Islet precursor cell (in vitro differentiated cells): ENCODE results near the gene VAMP1.
"Not testable (repeated sequence)": the region's sequence is repeated elsewhere in the genome, so short reads cannot be mapped to it uniquely, and the experiment has no call there.

ENCODE experiments used
- DNase-seq: peaks from one replicate; pipeline ENCODE4 v3.0.0-alpha.2; 2018

VAMP1 gene

DNA sequence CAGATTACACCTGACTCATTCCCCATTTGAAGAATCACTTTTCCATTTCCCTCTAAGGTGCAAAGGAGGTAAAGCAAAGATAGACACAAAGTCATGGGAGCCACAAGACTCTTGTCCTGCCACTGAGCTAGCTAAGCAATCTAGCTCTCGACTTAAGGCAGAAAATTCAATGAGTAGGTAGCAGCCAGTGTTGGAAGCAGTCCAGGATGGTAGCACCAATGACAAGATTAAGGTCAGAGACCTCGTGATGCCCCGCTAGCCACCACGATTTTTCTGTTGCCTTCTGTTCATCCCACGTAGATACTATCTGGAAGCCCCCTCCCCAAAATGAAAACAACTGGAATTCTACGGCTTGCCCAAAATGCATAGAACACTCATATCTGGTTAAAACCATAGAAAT is 1.4 kb downstream of the VAMP1 start:
- DNase-seq: no peak

DNA sequence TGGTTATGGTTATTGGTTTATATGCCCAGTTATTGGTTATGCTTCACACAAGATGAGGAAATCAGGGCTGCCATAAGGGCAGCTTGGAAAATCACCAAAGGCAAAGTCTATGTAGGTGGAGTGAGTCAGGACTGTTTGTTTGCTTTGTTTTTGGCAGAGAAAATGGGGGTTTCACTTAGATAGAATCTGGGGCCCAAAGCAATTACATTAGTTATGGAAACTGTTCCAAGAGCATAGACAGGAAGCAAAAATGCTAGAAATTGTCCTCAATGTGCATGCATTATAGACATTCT is 2.2 kb downstream of the VAMP1 start:
- no peak for DNase-seq

DNA sequence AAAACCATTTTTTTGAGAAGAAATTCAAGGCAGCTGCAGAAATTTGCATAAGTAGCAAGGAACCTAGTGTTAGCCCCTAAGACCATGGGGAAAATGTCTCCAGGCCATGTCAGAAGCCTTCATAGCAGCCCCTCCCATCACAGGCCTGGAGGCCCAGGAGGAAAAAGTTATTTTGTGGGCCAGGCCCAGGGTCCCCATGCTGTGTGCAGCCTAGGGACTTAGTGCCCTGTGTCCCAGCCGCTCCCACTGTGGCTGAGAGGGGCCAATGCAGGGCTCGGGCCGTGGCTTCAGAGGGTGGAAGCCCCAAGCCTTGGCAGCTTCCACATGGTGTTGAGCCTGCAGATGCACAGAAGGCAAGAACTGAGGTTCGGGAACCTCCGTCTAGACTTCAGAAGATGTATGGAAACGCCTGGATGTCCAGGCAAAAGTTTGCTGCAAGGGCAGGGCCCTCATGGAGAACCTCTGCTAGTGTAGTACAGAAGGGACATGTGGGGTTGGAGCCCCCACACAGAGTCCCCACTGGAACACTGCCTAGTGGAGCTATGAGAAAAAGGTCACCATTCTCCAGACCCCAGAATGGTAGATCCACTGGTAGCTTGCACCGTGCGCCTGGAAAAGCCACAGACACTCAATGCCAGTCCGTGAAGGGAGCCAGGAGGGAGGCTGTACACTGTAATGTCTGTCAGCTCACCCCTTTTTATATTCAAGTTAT is 2.8 kb downstream of the VAMP1 start:
- not testable (repeated sequence) for DNase-seq

DNA sequence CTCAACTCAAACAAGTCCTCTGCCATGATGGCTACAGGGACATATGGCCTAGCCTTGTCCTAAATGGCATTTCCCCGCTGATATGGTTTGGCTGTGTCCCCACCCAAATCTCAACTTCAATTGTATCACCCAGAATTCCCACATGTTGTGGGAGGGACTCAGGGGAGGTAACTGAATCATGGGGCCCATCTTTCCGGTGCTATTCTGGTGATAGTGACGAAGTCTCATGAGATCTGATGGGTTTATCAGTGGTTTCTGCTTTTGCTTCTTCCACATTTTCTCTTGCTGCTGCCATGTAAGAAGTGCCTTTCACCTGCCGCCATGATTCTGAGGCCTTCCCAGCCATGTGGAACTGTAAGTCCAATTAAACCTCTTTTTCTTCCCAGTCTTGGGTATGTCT is 3.7 kb downstream of the VAMP1 start:
- DNase-seq: not testable (repeated sequence)

DNA sequence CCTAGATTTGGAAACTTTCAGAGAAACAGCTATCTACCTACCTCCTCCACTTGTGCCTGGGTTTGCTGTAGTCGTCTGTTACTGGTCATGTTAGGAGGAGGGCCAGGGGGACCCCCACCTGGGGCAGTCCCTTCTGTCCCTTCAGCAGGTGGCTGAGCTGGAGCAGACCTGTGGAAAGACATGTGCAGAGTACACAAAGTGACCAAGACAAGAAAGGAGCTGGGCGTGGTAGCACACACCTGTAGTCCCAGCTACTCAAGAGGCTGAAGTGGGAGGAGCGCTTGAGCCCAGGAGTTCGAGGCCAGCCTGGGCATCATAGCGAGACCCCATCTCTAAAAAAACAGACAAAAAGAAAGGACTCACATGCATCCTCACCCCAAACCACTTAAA is 4.3 kb downstream of the VAMP1 start:
- no peak for DNase-seq

DNA sequence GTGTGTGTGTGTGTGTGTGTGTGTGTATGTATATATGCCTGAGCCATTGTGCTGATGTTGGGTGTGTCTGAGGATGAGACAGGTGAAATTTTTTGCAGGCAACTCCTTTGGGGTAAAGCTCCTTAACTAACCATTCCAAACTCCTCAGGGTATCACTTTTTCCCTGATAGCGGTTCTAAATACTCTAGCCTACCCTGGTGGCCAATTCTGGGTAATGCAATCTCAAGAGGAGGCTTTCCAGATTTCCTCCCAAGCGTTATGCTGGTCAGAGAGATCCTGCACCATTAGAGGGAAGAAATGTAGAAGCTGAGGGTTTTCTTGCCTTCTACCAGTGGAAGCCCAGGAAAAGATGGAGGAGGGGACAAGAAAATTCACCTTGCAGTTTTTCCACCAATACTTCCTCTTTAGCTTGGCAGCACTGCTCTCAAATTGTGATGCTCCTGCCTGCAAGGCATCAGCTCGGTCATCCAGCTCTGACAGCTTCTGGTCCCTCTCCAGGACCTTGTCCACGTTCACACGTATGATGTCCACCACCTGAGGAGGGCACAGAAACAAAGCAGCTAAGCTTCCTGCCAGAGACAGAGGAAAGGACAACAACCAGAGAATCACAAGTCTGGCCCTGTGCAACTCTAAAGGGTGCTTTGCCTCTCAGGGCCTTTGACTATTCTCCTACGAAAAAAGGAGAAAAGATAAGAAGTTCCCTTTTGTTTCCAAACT is 4.9 kb downstream of the VAMP1 start:
- DNase-seq: peak; percentile 81

DNA sequence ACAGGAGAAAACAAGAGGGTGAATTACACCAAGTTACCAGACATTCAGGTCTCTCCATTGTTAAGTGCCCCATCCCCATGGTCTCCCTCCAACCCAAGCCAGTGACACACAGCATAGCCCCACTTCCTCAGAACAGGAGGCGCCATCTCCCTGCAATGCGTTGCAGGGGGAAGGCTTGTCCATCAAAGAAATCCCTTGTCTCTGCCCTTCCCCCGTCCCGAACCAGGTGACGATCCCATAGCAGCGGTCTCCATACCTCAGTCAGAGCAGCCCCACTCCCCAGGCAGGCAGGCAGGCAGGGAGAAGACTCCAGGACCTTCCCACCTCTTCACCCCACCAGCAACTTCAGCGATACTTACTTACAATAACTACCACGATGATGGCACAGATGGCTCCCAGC is 5.9 kb downstream of the VAMP1 start:
- no peak for DNase-seq

DNA sequence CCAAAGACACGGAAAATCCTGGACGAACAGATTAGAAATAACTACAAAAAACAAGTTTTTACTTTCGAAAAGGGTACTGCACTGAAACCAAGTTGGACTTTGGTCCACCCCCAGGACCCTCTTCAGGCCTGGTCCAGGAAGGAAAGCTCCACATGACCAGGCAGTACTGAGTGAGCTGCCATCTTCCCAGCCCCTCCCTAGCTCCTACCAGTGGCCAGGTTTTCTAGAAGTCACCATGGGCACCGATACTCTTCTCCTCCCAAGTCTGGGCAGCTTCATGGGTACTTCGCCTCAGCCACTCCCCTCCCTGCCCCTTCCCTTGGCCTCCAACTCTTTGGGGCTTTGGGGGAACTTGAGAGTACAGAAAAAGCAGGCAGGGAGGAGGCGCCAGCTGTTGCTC is 6.6 kb downstream of the VAMP1 start:
- no peak for DNase-seq

DNA sequence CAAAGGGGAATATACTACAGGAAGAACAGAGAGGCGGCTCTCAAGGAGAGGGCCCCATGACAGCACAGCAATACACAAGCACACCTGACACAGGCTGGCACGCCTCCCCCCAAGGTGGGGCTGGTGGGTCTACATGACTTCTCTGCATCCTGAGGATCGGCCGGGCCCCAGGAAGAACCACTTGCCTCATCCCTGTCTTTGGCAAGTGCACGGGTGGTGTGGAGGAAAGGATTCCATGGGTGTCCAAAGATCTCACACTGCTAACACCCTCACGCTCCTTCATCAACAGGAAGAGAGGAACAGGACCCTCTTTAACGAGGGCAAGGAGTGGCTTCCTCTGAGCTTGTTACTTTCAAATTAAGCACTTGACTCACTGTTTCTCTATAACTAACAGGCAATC is 7.3 kb downstream of the VAMP1 start:
- no peak for DNase-seq

DNA sequence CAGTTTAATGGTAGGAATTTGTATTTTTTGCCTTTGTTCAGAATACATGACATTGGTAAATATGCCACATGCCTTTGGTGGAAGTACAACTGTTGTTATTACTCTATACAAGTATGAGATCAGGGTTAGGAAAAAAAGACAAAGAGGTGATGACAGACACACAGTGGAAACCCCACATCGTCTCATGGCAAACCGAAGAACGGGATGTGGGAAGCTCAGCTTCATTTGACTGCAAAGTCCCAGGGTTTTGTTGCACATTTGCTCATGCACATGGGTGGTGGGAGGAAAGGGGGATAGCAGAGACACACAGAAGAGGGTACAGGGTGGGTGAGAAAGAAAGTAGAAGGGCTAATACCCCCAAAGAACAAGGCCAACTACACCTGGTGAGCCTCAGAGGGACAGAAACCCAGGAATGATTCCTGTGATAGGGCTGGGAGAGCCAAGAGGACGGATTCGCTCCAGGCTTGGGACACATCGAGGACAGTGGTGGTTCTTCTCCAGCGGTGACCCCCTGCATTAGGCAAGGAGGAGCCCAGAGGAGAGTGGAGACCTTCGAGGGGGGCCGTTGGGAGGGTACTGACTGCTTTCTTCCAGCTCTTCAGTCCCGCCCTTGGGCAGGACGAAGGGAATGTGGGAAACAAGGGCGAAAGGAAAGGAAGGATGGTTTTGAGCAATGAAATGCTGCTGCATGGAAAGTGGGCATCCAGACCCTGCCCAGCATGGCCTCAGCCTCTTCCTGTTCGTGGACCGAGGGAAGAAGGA is 8.1 kb downstream of the VAMP1 start:
- no peak for DNase-seq

DNA sequence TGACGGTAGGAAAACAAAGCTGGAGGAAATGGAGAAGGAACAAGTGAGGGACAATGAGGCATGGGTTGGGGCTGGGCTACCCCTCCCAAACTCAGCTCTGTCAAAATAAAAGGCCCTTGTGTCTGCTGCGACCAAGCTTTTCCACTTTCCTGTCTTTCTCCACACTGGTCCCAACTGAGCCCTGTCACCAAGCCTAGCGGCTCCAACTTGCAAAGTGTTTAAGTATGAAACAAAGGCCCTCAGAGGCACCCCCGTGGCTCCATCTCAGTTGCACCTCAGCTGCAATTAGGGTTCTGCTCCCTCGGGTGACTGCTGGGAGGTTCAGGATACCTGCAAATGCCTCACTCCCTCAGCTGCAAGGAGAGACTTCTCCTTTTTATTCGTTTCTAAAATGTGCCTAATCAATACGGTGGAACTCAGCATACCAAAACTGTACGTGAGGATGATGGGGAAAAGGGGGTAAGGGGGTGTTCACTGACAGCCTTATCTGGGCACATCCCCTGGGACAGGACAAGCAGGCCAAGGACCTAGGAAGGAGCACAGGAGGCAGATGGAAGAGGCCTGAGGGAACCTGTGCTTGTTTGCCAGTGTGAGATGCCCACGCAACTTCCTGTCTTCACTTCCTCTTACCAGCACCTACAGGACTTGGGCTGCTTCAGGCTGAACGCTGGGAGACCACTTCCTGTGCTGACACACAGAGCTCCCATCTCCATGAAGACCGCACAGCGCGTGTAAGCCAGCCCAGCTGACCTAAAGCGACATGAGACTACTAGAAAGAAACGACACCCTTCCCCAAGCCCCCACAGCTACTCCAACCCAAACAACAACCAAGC is 8.9 kb downstream of the VAMP1 start:
- DNase-seq: peak; percentile 52

DNA sequence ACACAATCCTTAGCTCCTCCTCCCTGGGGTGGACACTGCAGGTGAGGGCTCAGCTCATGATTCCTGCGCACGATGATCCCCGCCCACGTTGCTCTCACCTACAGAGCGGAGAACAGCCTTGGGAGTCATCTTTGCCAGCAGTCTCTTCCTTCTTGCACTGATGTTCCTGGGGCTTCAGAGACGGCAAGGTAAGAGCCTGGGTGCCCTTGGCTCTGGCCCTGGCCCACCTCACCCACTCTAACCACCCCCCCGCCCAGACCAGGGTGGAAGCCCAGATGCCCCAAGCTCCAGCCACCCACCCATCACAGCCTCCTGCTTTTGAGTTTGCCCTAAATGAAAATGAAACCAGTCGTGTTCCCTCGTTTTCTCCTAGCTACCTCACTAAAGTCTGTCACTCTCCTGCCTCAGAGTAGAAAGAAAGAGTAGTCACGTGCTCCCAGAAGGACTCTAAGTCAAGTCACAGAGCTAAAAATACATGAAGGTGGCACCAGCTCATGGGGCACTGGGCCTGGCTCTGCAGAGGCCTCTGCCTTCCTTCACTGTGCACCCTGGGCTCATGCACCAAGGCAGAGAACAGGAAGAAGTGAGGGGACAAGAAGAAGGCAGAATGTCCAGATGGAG is 9.6 kb downstream of the VAMP1 start:
- DNase-seq: peak; percentile 50

DNA sequence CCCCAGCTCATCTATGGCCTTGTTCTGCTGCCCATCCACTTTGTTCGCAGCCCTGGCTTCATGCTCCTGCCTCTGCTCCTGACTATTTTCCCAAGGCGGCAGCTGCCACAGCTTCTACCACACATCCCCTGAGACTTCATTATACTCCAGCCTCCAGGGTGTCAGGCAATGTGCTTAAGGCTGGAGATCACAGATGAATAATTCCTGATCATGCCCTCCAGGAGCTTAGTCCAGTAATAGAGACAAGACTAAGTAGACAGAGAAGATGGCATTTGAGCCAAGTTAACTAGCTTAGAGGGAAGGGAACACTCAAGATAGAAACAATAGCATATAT is 11.5 kb downstream of the VAMP1 start:
- DNase-seq: no peak

DNA sequence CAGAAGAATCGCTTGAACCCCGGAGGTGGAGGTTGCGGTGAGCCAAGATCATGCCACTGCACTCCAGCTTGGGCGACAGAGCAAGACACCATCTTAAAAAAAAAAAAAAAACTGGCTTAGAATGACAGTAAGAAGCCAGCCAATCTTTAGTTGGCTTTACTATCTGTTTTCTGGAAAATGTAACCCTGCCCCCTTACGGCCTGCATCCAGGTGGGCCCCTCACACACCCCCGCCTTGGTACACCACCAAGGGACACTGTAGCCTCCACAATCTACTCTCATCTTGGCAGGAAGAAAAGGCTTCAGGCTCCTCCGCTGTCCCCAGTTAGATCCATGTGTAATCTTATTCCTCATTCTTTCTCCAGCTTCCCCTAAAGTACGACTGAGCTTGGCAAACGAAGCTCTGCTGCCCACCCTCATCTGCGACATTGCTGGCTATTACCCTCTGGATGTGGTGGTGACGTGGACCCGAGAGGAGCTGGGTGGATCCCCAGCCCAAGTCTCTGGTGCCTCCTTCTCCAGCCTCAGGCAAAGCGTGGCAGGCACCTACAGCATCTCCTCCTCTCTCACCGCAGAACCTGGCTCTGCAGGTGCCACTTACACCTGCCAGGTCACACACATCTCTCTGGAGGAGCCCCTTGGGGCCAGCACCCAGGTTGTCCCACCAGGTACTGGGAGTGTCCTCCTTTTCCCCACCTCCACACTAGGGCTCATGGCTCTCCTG is 12.0 kb downstream of the VAMP1 start:
- DNase-seq: peak; percentile 40

DNA sequence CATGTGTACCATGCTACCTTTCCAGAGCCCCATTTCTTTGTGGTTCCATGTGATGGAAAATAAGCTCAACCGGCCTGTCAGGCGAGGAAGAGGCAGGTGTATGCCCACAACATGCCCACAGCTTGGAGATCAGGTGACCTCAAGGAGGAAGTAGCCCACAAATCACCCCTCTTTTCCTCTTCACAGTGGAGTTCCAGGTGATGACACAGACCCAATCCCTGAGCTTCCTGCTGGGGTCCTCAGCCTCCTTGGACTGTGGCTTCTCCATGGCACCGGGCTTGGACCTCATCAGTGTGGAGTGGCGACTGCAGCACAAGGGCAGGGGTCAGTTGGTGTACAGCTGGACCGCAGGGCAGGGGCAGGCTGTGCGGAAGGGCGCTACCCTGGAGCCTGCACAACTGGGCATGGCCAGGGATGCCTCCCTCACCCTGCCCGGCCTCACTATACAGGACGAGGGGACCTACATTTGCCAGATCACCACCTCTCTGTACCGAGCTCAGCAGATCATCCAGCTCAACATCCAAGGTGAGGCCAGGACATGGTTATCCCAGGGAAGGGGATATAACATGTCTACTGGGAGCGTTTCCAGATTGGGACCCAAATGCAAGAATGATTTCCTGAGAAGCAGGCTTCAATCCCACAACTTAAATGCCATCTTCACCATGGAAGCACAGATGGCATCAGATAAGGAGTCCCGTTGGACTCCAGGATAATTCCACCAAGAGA is 13.1 kb downstream of the VAMP1 start:
- DNase-seq: peak; percentile 36

DNA sequence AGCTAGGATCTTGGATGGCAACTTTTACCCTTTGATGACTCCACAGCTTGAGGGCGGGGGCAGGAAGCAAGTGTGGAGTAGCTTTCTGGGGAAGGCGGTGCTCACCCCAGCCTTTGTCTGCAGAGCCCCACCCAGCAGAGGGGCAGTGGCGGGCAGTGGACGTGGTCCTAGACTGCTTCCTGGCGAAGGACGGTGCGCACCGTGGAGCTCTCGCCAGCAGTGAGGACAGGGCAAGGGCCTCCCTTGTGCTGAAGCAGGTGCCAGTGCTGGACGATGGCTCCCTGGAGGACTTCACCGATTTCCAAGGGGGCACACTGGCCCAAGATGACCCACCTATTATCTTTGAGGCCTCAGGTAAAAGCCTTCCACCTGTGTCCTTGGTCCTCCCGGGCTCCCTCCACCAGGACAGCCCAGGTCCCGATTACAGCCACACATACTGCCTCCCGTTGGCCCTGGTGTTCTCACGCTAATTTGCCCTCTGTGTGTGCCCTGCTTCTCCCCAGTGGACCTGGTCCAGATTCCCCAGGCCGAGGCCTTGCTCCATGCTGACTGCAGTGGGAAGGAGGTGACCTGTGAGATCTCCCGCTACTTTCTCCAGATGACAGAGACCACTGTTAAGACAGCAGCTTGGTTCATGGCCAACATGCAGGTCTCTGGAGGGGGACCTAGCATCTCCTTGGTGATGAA is 17.4 kb downstream of the VAMP1 start:
- no peak for DNase-seq

DNA sequence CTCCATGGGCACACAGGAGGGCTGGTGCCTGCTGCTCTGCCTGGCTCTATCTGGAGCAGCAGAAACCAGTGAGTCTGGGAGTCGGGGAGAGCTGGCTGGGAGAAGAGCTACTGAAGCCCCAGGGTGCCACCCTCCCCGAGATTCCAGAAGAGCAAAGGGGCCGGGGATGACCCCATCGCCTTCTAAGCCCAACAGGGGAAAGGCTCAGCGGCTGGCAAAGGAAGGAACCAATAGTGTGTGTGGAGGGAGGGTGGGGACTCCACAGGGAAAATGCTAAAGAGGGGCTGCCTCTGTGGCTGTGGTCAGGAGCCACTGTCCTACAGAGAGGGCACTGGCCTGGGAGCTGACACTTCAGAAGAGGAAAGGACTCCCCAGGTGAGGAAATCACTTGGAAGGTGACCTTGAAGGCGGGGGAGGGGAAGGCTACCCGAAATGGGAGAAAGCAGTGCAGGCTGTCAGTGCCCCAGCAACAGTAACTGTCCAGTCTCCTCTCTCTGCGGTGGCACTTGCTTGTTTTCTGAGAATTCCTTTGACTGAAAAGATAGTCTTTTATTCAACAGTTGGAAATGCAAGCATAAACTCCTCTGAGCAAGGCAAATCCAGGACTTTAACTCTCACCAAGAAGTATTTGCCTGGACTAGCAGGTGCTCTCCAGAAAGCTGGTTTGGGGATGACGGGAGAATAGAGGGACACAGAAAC is 18.1 kb downstream of the VAMP1 start:
- DNase-seq: no peak

DNA sequence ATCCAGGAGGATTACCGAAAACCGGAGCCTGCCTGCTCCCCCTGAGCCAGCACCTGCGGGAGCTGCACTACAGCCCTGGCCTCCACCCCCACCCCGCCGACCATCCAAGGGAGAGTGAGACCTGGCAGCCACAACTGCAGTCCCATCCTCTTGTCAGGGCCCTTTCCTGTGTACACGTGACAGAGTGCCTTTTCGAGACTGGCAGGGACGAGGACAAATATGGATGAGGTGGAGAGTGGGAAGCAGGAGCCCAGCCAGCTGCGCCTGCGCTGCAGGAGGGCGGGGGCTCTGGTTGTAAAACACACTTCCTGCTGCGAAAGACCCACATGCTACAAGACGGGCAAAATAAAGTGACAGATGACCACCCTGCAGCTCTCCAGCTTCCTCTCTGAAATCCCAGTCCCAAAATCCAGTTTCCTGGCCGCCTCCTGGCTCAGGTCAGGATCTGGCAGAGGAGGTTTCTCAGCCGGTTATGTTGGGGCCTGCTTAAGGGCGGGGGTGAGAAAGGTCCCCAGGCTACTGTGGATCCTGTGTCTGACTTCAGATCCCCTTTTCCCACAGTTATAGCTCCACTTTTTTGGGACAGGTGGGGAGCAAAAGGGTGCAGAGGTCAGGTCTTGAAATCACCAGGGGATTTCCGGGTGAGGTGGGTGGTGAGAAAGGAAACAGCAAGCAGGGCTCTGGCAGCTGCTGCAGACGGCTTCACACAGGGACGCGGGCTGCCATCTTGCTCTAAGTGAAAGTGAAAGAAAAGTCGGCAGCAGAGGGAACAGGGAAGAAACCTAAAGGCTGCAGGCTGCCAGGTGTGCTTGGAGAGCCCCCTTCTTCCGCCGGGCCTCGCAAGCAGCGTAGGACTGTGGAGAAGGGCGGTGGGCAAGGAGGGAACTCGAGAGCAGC is 18.9 kb downstream of the VAMP1 start, which contains the start of gene TAPBPL:
TSS of gene TAPBPL (plus strand) at position 695 of the 897 bp plus-strand sequence. CDS start 207 bp downstream, outside the sequence.
- peak; percentile 87 for DNase-seq

DNA sequence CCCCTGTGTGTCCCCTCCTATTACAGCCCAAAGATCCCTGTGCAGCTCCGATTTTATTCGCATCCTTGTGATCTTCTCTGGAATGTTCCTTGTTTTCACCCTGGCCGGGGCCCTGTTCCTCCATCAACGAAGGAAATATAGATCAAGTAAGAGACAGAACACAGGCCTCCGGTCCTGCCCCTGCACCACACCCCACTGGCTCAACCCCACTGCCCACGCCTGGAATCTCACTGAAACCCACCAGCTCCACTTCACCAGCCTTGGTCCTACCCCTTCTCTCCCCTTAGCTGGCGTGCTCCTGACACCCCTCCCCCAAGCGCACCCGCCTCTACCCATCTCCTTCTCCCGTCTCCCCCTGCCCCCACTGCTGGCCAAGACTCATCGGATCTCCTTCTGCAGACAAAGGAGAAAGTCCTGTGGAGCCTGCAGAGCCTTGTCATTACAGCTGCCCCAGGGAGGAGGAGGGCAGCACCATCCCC is 19.6 kb downstream of the VAMP1 start:
- DNase-seq: peak; percentile 56
